ENCODE results near the gene PBX1. TPM values are rescaled to one million over a fixed set of nuclear protein-coding genes. Genes with fewer than 3 reads are reported as not detected.

Gene PBX1
- total RNA-seq, 2 donors from 2014 or later = 59.9 to 79.2 TPM

GRCh38 chr1:164702216-164702615 lies 143.2 kb downstream of the PBX1 start:
- H3K36me3 Mint-ChIP-seq (ENCODE audit: low read depth) = no peaks in the 10 kb centered on the region
- no peak overlapping the region for H3K4me3 Mint-ChIP-seq
- H3K4me1 ChIP-seq (ENCODE audit: control insufficient read depth, insufficient read depth, low read length) = no peaks in the 10 kb centered on the region
- H3K4me3 ChIP-seq (ENCODE audit: low read length) = no peak overlapping the region
- no peaks in the 10 kb centered on the region for H3K36me3 ChIP-seq (ENCODE audit: control insufficient read depth, insufficient read depth, low read length)
- no peak for DNase-seq
- H3K27me3 Mint-ChIP-seq (ENCODE audit: insufficient read depth) = no peaks in the 10 kb centered on the region
- H3K27me3 ChIP-seq (ENCODE audit: control insufficient read depth, insufficient read depth, low read length, poor library complexity, severe bottlenecking) = no peaks in the 10 kb centered on the region
- H3K27ac ChIP-seq (ENCODE audit: low read depth, low read length) = no peak overlapping the region
- TF ChIP-seq CTCF (conservative IDR thresholded peaks at IDR 0.05) = no peak
- no peak overlapping the region for H3K27ac Mint-ChIP-seq
- peaks cover 14% of the 10 kb centered on the region for H3K4me1 Mint-ChIP-seq
- no peak overlapping the region for H3K9ac ChIP-seq (ENCODE audit: extremely low read depth, low read length, poor library complexity, severe bottlenecking)
- 90% methylated on average over 1 of the region's 1 CpG; no CpG with 5 or more reads in 1 of the 2 experiments for WGBS, 2 experiments (ENCODE audit: insufficient coverage in 1 of 2, insufficient read length in 1 of 2)
- H3K9me3 ChIP-seq (ENCODE audit: control insufficient read depth, low read length) = no peaks in the 10 kb centered on the region
- no peaks in the 10 kb centered on the region for H3K9me3 Mint-ChIP-seq

- H3K4me3 ChIP-seq (ENCODE audit: low read length) = no peak overlapping the region
- H3K36me3 ChIP-seq (ENCODE audit: control insufficient read depth, insufficient read depth, low read length) = no peaks in the 10 kb centered on the region
- H3K4me1 ChIP-seq (ENCODE audit: control insufficient read depth, insufficient read depth, low read length) = peaks cover 4% of the 10 kb centered on the region
- Mint-ChIP-seq H3K9me3 (no peaks in the 10 kb centered on the region), H3K36me3 (ENCODE audit: low read depth) (no peaks in the 10 kb centered on the region), H3K27me3 (ENCODE audit: insufficient read depth) (no peaks in the 10 kb centered on the region), H3K4me1 (peaks cover 19% of the 10 kb centered on the region), H3K27ac (no peak overlapping the region), H3K4me3 (no peak overlapping the region)
- H3K27me3 ChIP-seq (ENCODE audit: control insufficient read depth, insufficient read depth, low read length, poor library complexity, severe bottlenecking) = no peaks in the 10 kb centered on the region
- no peak overlapping the region for H3K27ac ChIP-seq (ENCODE audit: low read depth, low read length)
- no peaks in the 10 kb centered on the region for H3K9me3 ChIP-seq (ENCODE audit: control insufficient read depth, low read length)
- 83 to 100% methylated on average over 1 to 2 of the region's 2 CpGs for WGBS, 2 experiments (ENCODE audit: insufficient coverage in 1 of 2, insufficient read length in 1 of 2)
- H3K9ac ChIP-seq (ENCODE audit: extremely low read depth, low read length, poor library complexity, severe bottlenecking) = no peak overlapping the region
- no peak for DNase-seq
- TF ChIP-seq CTCF (conservative IDR thresholded peaks at IDR 0.05) = no peak
Measured at GRCh38 chr1:164702664-164703063, 143.7 kb downstream of the PBX1 start.

- Histone ChIP-seq H3K4me3 (ENCODE audit: low read length) (no peak overlapping the region), H3K9ac (ENCODE audit: extremely low read depth, low read length, poor library complexity, severe bottlenecking) (no peak overlapping the region), H3K9me3 (ENCODE audit: control insufficient read depth, low read length) (no peaks in the 10 kb centered on the region), H3K36me3 (ENCODE audit: control insufficient read depth, insufficient read depth, low read length) (no peaks in the 10 kb centered on the region), H3K27me3 (ENCODE audit: control insufficient read depth, insufficient read depth, low read length, poor library complexity, severe bottlenecking) (no peaks in the 10 kb centered on the region), H3K27ac (ENCODE audit: low read depth, low read length) (no peak overlapping the region), H3K4me1 (ENCODE audit: control insufficient read depth, insufficient read depth, low read length) (peaks cover 8% of the 10 kb centered on the region)
- Mint-ChIP-seq H3K27ac (no peak overlapping the region), H3K27me3 (ENCODE audit: insufficient read depth) (no peaks in the 10 kb centered on the region), H3K9me3 (no peaks in the 10 kb centered on the region), H3K4me3 (no peak overlapping the region), H3K36me3 (ENCODE audit: low read depth) (no peaks in the 10 kb centered on the region), H3K4me1 (peaks cover 23% of the 10 kb centered on the region)
- TF ChIP-seq CTCF (conservative IDR thresholded peaks at IDR 0.05) = peak; percentile 31
- no peak for DNase-seq
- 90 to 91% methylated on average over 5 to 7 of the region's 7 CpGs for WGBS, 2 experiments (ENCODE audit: insufficient coverage in 1 of 2, insufficient read length in 1 of 2)
Measured at GRCh38 chr1:164703463-164703862, 144.5 kb downstream of the PBX1 start.

All from endodermal cell (in vitro differentiated cells).